Suppressor macrophage treated with lipopolysaccharide for 1 hour (primary cell): Measurements from ENCODE around the gene CCDC74A.
"Not testable (repeated sequence)": the region's sequence is repeated elsewhere in the genome, so short reads cannot be mapped to it uniquely, and the experiment has no call there.

Experiments
- DNase-seq, 3 donors: peaks; one replicate each; pipeline ENCODE4 v3.0.0-alpha.2; 2020 to 2022

CCDC74A gene

DNA sequence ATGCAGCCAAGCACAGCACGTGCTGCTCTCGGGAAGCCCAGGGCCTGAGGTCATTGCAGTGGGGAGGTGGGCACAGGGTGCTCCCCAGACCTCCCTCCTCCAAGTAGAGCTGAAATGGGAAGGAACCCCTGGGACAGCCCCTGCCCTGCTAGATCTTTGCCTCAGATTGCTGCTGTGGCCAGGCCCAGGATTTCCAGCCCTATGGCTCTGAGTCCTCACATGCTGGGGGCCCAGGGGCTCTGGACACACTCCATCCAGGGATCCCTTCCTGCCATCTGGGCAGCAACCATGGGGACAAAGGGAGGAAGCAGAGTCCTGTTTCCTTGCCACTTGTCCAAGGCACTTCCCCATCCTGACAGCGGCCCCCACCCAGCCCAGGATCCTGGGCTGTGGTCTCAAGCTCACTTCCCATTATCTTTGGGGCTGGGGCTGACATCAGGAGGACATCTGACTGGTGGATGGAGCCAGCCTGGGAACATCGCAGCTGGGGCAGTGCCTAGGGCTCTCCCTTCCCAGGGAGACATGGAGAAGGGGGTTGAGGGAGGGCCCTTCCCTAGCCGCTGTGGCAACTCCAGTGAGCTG is 2.3 kb downstream of the CCDC74A start:
- not testable (repeated sequence) for DNase-seq

DNA sequence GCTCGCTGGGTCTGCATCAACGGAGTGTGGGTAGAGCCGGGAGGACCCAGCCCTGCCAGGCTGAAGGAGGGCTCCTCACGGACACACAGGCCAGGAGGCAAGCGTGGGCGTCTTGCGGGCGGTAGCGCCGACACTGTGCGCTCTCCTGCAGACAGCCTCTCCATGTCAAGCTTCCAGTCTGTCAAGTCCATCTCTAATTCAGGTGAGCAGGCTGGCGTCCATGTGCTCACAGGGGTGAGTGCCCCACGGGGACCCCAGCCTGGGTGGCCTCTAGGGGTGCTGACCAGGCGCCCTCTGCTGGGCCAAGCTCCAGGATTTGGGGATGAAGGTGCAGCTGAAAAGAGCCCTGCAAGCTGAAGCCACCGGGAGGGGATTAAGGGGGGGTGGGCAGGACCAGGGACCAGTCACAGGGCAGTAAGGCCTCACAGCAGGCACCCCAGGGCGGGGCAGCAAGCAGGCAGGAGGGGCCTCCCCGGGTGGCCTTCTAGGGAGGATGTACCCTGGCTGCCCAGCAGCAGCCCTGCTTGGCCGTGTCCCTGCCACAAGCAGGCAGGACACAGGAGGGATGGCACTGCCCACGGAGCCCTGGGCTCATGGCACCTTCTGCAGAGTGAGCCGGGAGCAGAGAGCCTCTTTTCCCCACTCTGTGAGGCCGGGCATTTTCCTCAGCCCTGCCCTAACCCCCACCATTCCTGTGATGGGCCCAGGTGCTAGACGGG is 3.1 kb downstream of the CCDC74A start:
- DNase-seq = not testable (repeated sequence)

DNA sequence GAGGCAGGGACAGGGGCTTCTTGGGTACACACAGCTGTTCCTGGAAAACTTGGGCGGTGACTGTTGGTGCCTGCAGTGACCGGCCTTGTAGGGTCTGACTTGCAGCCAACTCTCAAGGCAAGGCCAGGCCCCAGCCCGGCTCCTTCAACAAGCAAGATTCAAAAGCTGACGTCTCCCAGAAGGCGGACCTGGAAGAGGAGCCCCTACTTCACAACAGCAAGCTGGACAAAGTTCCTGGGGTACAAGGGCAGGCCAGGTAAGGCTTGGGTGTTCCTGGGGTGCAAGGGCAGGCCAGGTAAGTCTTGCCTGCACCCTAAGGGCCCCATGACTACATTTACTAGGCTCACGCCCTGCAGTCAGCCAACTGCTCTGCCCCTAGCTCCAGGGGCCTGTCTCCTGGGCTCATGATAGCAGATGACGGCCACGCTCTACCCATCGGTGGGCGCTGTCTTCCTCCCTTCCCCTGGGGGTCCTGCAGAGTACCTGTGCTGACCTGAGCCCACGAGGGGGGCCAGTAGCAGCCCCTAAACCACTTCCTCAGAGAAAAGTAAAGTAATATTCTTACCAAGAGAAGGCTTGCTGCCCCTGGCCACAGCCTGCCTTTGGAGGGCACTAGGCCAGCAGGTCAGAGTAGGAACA is 4.0 kb downstream of the CCDC74A start:
- DNase-seq = not testable (repeated sequence)

DNA sequence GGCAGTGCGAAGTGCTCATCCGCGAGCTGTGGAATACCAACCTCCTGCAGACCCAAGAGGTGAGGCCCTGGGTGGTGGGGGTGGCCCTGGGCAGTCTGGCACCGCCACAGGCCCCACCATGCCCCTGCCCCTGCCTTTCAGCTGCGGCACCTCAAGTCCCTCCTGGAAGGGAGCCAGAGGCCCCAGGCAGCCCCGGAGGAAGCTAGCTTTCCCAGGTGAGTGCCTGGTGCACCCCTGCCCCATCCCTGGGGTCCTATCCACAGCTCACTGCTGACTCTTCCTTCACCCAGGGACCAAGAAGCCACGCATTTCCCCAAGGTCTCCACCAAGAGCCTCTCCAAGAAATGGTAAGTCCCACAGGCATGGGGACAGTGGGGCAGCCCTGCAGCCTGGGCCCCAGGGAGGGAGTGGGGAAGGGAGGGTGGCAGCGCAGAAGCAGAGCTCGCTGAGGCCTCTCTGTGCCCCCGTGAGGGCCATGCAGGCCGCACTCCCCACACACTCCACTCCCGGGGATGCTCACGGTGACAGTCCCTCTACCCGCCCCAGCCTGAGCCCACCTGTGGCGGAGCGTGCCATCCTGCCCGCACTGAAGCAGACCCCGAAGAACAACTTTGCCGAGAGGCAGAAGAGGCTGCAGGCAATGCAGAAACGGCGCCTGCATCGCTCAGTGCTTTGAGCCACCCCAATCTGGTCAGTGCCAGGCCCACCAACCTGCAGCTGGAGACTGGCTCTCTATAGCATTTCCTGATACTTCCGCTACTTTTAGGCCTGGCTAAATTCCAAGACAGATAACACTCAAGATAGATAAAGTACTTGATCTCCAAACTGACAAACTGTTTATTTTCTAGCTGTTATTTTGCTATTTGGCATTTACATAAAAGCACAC is 5.3 kb downstream of the CCDC74A start:
- DNase-seq = not testable (repeated sequence)

DNA sequence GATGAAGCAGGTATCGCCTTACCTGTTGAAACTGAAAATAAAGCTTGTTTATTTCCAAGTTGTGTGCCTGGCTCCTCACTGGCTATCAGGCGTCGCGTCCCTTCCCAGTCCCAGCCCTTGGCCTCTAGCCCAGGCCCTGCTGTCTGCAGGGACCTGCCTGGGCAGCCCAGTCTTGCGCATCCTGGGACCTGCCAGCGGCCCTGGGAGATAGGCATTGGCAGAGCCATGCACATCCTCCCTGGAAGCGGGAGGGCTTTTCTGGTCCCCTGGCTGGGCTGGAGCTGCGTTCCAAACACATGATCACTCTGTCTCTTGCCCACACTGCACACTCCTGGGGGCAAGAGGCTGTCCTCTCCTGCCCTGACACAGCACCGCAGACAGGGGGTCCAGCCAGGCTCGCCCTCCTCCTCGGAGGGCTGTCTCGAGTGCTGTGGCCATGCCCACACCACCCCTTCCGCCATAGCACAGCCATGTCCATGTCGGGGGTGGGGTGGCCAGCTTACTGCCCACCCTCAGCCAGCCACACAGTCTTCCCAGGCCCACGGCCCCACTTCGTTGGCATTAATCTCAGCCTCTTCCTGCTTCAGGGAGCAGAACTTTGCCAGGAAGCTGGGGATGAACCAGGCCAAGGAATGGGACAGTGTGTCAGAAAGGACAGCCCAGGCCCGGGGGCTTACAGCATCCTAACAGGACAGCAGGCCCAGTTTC is 6.1 kb downstream of the CCDC74A start:
- not testable (repeated sequence) for DNase-seq

DNA sequence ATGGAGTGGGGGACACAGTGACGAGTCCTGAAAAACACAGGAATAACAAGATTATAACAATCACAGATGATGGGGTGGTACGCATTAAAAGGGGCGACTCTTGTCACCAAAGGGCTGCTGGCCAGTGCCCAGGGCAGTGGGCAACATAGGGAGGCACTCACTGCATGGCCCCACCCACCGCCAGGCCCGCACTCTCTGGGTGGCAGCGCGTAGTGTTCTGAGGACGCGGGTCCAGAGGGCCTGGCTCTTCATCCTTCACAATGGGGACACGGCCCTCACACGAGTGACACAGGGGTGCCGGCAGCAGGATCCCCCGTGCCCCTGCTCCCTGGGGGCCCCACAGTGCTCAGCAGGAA is 6.6 kb downstream of the CCDC74A start:
- not testable (repeated sequence) for DNase-seq

DNA sequence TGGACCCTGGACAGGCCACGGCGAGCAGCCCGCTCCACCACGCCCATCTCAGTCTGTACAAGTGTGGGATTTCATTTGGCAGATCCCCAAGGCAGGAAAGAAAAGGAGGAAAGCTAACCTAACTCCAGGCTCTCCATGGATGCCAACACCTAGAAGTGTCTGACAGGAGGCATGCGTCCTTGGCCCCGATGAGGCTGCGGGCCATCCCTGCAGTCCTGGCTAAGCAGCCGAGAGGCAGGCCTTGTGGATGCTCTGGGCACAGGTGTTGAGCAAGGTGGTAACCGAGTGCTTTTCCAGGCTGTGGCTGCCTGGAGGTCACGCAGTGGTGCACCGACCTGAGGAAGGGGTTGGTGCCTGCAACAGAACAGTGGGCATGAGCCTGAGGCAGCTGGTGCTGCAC is 7.3 kb downstream of the CCDC74A start:
- DNase-seq = not testable (repeated sequence)

DNA sequence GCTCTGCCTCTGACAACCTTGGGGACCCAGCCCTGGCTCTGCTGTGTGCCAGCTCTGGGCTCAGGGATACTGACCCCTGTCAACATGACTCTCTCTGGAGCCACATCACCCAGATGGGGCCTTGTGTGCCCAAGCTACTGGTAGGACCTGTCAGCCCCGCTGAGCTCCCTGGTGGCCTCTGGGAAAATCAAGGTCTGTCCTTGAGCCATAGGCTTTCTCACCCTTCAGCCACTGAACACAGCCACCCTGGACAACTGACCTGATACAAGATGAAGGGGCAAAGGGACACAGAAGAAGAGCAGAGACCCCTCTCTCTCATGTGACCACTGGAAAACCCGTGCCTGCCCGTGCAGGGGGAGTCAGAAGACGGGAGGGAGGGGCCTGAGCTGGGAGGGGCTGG is 7.8 kb downstream of the CCDC74A start:
- no peak for DNase-seq

DNA sequence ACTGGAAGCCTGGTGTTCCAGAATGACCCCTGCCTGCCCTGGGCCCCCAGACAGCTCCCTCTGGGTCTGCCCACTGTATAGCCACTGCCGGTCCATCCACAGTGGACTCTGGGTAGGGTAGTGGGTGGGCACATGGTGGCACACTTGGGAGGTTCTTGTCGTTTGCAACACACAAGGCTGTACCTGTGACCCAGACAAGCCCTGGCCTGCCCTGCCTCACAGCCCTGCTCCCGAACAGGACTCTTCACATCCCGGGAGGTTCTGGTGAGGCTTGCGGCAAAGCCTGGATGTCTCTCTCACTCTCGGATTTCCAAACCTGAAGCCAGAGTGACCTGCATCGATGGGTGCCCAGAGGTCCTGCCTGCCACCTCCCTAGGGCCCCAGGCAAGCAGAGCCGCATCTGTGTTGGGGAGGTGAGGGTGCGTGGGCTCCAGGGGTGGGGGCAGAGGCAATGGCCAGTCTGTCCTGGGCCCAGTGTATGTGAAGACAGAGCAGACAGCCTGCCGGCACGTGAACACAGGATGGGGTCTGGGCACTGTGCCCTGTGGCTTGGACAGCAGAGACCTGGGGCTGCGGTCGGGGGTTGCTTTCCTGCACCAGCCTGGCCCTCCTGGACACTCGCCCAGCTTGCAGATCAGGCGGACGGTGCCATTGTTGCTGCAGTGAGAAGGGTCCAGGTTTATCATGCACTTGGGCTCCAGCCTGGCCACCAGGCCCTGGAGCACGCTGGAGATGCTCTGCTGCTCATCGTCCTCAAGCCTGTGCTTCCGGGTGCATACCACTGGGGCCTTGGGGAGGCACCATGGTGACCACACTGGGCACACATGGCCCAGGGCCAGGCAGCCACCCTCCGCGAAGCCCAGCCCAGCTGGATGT is 8.5 kb downstream of the CCDC74A start:
- not testable (repeated sequence) for DNase-seq

DNA sequence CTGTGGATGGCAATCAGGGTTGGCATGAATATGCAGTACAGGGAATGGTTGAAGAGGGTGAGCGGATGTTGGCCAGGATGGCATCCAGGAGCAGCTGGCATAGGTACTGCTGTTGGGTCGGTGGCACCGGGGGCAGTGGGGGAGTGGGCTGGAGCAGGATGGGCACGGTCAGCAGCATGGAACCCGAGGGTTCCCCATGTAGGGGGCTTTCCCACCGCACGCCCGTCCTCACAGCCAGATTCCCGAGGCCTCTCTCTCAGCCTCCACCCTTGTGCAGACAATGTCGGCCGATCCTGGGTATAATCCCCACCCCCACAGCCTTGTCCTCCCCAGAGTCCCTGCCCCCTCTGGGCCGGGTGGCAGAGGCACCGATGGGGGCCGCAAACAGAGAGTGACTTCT is 9.2 kb downstream of the CCDC74A start:
- DNase-seq = not testable (repeated sequence)

DNA sequence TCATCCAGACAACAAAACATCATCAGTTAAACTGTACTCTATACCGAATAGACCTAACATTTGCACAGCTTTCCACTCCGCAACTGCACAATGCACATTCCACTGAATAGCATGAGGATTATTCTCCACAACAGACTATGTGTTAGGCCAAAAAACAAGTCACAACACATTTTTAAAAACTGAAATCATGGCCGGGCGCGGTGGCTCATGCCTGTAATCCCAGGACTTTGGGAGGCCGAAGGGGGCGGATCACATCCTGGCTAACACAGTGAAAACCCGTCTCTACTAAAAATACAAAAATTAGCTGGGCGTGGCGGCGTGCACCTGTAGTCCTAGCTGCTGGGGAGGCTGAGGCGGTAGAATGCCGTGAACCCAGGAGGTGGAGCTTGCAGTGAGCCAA is 11.2 kb downstream of the CCDC74A start:
- not testable (repeated sequence) for DNase-seq

DNA sequence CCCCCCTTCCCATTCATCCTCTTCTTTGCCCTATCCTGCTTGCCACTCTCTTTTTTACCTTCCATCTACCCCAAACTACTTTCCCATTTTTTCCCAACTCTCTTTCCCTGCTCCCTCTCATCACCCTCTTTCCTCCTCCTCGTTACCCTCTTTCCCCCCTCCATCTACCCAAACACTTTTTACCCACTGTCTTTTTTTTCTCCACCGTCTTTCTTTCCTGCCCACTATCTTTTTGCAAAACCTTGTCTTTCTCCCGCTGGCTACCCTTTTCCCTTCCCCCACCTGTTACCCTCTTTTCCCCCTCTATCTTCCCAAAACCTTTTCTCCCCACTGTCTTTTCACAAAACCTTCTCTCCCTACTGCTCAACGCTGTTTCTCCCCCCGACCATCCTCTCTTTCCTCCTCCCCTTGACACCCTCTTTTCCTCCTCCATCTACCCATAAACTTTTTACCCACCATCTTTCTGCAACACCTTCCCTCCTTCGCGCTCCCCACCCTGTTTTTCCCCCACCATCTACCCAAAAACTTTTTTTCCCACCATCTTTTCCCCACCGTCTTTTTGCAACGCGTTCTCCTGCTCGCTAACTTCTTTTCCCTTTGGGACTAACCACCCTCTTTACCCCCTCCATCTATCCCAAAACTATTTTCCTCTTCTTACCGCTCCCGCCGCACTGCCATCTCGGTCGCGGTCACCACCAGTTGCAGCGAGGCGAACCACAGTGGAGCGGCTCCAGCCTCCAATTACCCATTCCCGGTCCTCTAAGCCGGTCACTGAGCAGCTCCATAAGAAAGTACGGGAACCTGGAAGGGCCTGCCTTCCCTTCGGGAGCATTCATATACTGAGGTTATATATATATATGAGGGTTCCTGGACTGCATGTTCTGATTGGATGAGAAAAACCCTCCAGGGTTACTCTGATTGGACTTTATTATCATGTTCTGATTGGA is 15.0 kb downstream of the CCDC74A start:
- no peak for DNase-seq

DNA sequence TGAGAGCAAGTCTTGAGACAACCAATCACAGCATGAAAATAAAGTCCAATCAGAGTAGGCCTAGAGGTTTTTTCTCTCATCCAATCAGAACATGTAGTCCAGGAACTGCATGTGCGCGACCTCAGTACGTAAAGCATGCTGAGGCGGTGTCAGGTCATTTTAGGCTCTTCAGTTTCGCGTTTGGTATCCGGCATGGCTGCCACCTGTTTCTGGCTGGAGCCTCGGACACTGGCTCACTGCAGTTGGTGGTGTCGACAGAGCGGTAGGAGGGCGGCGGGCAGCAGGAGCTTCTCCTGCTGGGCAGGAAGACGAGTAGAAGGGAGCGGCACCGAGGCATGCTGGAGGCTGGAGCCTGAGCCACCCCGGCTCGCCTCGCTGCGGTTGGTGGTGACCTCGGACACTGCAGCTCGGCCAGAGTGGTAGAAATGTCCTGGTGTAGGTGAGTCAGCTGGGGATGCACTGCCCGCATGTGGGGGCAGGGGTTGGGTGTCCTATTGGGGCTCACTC is 15.8 kb downstream of the CCDC74A start:
- DNase-seq = no peak

DNA sequence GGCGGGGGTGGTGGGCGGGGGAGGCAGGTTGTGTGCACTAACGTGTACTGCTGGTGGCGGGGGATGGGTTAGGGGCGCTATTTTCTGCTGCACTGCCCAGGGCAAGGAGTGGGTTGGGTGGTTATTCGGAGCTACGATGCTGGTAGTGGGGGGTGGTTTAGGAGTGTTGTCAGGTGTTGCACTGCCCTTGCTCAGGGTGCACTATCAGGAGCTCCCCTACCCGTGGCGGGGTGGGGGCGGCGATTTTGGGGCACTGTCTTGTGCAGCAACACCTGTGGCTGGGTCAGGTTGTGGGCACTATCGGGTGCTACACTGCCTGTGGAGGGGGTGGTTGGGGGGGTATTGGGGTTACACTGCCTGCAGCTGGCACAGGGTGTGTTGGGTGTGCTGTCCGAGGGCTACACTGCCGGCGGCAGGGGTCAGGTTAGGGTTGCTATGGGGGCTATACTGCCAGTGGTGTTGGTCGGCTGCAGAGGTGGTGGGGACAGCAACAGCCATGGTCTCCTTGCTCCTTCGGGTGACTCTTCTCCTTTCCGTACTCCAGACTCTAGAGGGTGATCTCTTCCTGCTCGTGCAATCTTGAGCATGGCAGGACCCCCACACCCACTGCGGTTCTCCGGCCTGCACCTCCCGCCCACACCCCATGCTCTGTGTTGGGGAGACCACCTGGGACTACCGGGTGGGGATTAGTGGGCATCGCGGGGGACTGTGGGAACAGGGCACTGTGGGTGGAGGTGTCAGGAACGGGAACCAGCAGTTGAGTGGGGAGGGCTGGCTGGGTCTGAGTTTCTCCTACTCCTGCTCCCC is 16.5 kb downstream of the CCDC74A start:
- not testable (repeated sequence) for DNase-seq

DNA sequence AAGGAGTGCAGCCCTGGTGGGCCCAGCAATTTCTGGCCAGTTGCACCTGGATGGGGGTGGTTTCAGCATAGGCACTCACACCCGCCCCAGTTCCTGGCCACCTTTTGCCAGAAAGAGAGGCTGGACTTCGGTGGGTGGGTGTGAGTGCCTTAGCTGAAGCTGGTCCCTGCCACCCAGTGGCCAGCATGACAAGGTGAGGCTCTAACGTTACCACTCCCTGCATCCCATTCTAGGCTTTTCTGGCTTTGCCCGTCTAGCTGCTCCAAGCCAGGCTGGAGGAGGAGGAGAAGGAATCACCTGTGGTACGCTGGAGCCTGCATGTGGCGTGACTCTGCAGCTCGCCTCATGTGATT is 17.1 kb downstream of the CCDC74A start:
- not testable (repeated sequence) for DNase-seq

DNA sequence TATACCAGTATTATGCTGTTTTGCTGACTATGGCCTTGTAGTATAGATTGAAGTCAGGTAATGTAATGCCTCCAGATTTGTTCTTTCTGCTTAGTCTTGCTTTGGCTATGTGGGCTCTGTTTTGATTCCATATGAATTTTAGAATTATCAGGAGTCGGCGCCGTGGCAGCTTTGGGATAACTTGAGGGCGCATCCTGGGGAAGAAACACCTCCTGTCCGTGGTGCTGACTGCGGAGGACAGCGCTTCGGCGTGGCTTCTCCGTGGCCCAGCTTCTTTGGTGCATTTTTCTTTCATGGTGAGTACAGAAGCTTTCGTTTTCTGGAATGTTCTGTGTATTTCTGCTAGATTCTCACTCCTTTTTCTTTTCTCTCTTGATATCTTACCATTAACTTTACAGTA is 25.2 kb downstream of the CCDC74A start:
- DNase-seq = no peak

DNA sequence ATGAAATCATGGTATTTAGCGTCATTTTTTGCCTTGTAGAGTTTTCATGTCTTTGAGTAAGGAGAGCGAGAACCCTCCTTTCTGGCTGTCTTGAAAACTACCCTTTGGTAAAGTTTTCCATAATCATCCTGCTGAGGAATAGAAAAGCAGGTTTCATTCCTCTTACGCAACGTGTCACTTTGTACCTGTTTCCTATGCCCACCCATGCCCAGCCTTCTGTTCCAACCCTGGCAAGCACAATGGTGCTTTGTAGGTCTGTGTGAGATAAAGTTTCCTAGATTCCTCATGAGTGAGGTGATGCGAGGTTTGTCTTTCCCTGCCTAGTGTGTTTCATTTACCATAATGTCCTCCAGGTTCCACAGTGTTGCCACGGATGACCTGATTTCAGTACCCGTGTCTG is 29.3 kb downstream of the CCDC74A start:
- no peak for DNase-seq

DNA sequence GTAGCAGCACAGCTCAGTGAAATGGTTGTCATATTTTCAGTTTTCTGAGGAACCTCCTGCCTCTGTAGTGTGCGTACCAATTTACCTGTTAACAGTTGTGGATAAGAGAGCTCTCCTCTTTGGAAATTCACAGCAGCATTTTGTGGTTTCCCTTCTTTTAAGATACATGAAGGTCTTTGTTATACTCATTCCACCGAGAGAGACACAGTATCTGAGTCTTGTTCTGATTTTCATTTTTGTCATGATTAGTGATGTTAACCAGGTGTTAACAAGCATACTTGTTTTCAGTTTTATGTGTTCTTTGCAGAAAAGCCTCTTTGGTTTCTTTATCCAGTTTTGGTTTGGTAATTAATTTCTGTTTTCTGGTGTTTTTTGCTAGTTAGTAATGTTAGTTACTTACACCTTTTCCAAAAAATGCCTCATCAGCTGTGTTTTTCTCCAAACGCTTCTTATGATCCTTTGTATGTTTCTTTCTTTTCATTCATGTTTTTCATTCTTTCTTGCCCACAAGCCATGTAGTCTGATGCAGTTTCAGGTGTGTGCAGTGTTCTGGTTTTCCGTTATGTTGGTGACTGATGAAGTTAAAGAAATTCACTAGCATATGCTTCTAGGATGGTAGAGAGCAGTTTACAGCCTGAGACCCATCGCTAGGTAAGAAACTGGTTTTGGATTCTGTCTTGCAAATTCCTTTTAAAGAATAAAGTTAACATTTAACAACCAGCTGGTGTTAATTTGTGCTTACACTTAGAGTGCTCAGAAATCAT is 30.1 kb downstream of the CCDC74A start:
- no peak for DNase-seq

DNA sequence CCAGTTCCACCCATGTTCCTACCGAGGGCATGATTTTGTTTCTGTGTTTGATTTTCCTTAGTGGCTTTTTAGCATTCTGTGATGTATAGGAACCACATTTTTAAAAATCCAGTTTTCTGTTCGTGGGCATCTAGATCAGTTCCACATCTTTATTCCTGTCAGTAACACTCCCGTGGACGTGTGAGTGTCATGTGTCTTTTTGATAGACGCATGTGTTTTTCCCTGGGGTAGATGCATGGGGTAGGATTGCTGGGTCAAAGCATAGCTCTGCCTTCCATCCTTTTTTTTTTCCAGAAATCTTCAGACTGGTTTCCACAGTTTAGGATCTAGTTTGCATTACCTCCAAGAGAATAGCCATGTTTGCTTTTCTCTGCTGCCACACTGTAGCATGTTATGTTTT is 38.7 kb downstream of the CCDC74A start:
- no peak for DNase-seq
